ENCODE results near the gene MPPED1.

- no peak for TF ChIP-seq POLR2A (IDR thresholded peaks at IDR 0.05; ENCODE audit: low read depth, low read length)
- TF ChIP-seq TAF1 (IDR thresholded peaks at IDR 0.05; ENCODE audit: low read depth, low read length) = no peak
- TF ChIP-seq POLR2AphosphoS5 (IDR thresholded peaks at IDR 0.05; ENCODE audit: low read depth, low read length) = no peak
- TF ChIP-seq SPI1 (IDR thresholded peaks at IDR 0.05; ENCODE audit: low read depth, low read length) = no peak
- no peak for TF ChIP-seq PAX5 (IDR thresholded peaks at IDR 0.05; ENCODE audit: insufficient read depth, low read length, severe bottlenecking)
- no peak for TF ChIP-seq POU2F2 (IDR thresholded peaks at IDR 0.05; ENCODE audit: low read depth, low read length)
Measured at GRCh38 chr22:43502306-43502874, 90.6 kb downstream of the MPPED1 start.

All from GM12891 (cell line).